Activated CD4-positive, alpha-beta T cell treated with anti-CD3 and anti-CD28 coated beads, Interleukin-2, amount 50 U/mL, for 48 hours (primary cell): Measurements from ENCODE around the gene COL4A3.

Experiments
- DNase-seq, 2 experiments: peaks; one replicate each; pipeline ENCODE4 v3.0.0-alpha.2; 2020

COL4A3 gene

DNA sequence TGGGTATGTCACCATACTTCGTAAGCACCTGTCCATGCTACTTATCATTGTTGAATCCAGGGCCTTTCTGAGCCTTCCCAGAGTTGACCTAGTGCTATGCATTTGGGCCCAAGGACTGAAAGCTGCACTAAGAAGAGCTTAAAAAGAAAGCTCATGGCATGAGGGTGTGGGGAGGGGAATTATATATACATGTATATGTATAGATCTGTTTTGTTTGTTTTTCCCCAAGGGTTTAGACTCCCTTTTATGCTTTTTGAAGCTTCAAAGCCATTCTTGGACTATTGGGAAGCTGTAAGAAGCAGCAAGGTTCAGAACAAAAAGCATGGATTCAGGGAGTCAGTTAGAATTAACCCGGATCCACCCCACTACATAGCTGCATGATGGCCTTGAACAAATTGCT lies 183.9 kb downstream of the COL4A3 start:
- DNase-seq, result no peak

DNA sequence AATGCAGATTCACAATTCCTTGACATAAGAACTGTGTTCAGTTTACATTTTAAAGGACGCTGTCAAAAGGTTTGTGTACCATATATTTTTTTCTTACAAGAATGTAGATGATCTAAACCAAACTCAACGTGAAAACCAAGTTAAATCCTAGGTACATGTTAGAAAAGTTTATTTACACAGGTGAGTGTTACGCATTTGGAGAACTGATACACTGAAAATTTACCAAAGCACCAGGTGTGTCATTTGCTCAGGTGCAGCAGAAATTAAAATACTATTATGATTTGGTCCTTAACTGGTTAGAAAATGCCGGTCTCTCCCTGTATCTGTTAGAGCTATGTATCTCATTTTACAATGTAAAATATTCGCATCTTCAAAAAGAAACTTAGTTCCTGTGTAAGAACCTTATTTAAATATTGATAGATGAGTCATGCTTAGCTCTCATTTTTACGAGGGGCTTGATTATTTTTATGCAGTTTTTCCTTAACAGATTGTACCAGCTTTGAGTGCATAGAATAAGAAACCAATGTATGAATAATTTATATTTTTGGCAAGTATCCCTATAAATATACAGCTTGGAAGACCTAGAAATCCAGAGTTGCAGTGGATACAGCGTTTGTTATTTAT lies 185.7 kb downstream of the COL4A3 start:
- no peak for DNase-seq

DNA sequence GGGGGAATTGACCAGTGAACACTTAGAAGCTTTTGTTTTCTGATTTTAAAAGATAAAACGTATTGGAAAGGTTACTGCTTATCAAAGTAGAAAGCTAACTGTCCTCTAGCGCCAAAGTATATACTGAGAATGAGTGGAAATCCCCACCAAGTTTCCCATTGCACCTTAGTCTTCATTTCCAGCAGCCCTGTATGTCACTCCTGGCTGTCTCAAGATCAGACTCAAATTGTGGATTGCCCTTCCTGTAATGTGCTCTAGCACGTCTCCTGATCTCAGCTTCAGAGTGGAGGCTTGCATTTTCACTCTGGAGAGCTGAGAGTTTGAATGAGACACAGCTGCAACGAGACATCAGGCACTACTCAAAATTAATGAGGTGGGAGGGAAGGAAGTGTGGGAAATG lies 187.2 kb downstream of the COL4A3 start:
- DNase-seq, result peak in 1 of 2 experiments; percentile 9

DNA sequence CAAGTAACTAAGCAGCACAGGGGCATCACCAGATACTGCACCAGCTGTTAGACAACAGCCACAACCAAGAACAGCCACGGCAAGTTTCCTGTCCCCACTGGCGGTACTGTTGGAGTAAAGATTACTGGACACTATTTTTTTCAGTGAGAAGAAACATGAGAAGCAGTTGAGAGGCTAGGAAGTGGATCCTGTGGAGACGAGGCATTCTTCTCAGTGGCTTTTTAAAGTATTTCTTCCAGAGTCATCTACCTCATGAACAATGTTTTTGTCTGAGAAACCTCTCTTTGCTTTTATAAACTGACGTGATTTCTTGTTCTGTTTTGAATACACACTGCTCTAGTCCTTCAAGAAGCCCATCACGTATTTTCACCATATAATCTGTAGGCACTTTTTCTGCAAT lies 195.9 kb downstream of the COL4A3 start:
- no peak for DNase-seq

DNA sequence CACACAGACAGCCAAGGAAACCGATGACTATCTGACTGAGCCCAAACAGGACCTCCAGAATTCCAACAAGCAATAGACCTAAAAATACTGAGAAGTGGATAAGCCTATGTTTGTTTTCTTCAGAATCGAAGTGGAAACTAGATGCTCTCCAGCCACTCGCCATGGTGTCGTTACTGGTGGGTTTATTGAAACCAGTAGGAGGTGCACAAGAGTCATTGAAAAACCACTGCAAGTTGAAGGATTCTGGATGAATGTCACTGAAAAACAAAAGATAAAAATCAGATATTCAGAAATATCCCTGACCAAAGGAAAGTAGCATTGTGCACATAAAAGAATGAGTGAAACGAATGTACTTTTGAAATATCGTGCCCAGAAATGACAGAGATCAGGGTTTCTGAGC lies 199.3 kb downstream of the COL4A3 start:
- no peak for DNase-seq
